K562 (cell line): ENCODE results near the gene TUBB4B. TPM values are rescaled to one million over a fixed set of nuclear protein-coding genes. Genes with fewer than 3 reads are reported as not detected.

Experiments
- BCLAF1 ChIP-seq, 2 experiments: fragments of 450-650 bp in 1 of 2; IDR thresholded peaks; 2 replicates each; pipeline ENCODE4 v1.6.1; 2011 to 2017; ENCODE audit warnings: low read depth in 2 of 2, antibody characterized with exemption in 1 of 2, borderline replicate concordance in 1 of 2, low read length in 1 of 2, mild to moderate bottlenecking in 1 of 2, mixed read lengths in 1 of 2; ENCODE audit not compliant: control insufficient read depth in 1 of 2
- DPF2 ChIP-seq: fragments of 450-650 bp; IDR thresholded peaks from 2 replicates; pipeline ENCODE4 v1.6.1; 2016
- FOSL1 ChIP-seq: fragments of 200-800 bp; sonication (Bioruptor generic); conservative IDR thresholded peaks from 2 replicates; pipeline ENCODE4 v1.6.1; 2016; ENCODE audit warnings: missing genetic modification characterization, missing compliant biosample characterization
- MGA ChIP-seq: fragments of 450-650 bp; IDR thresholded peaks from 2 replicates; pipeline ENCODE4 v1.6.1; 2016; ENCODE audit warnings: mild to moderate bottlenecking, moderate library complexity
- NR3C1 ChIP-seq: sonication (generic); formaldehyde crosslinking; IDR thresholded peaks from 2 replicates; pipeline ENCODE4 v1.8.1; 2022; ENCODE audit warnings: missing genetic modification reagents
- POLR2B ChIP-seq: fragments of 450-650 bp; IDR thresholded peaks from 2 replicates; pipeline ENCODE4 v1.6.1; 2018; ENCODE audit warnings: low read depth; ENCODE audit not compliant: partially characterized antibody
- SLC30A9 ChIP-seq: fragments of 250-450 bp; sonication (Bioruptor Pico); IDR thresholded peaks from 2 replicates; pipeline ENCODE4 v1.8.0; 2022; ENCODE audit warnings: mild to moderate bottlenecking, moderate library complexity
- TFAP4 ChIP-seq: sonication (generic); formaldehyde crosslinking; IDR thresholded peaks from 2 replicates; pipeline ENCODE4 v1.8.0; 2022; ENCODE audit warnings: missing genetic modification reagents, mild to moderate bottlenecking, moderate library complexity, borderline replicate concordance
- ZNF699 ChIP-seq: fragments of 250-450 bp; sonication (Bioruptor Pico); IDR thresholded peaks from 2 replicates; pipeline ENCODE4 v1.8.0; 2021; ENCODE audit warnings: mild to moderate bottlenecking, moderate library complexity; ENCODE audit not compliant: insufficient replicate concordance
- polyA plus RNA-seq, 8 experiments: library from polyadenylated mRNA; depleted of rRNA in 4 of 8; stranded (reverse) in 5 of 8; unstranded in 3 of 8; fragments of >200 nt; fragmentation: Nextera tagmentation in 2 of 8; fragmentation: Illumina TruSeq in 1 of 8; extraction: Ambion mirVana in 2 of 8; extraction: Trizol in 1 of 8; gene quantifications; 2 replicates each; pipeline versions ENCODE4 v1.2.1 to v1.2.3, GENCODE V29; 2011 to 2014; ENCODE audit warnings: inconsistent platforms in 1 of 8, missing spikeins in 1 of 8
- total RNA-seq, 7 experiments: library from RNA; depleted of rRNA in 6 of 7; stranded (reverse); fragments of >200 nt in 6 of 7; fragmentation: Illumina TruSeq in 2 of 7; extraction: Trizol in 2 of 7; gene quantifications; 2 replicates each; pipeline versions ENCODE4 v1.2.1 to v1.2.3, GENCODE V29; 2011 to 2021; ENCODE audit warnings: low replicate concordance in 1 of 7
- TF ChIP-seq, protein P1 (sequence below): sonication (generic); formaldehyde crosslinking; IDR thresholded peaks from 2 replicates; pipeline ENCODE4 v1.8.0; 2022; ENCODE audit warnings: mild to moderate bottlenecking, missing genetic modification reagents

Gene TUBB4B
- total and polyA plus RNA-seq, 9 of the 15 experiments (the other 6 are each of a cell fraction or from before 2014, with no cell fraction given) = 24.1 to 443 (median 268) TPM

DNA sequence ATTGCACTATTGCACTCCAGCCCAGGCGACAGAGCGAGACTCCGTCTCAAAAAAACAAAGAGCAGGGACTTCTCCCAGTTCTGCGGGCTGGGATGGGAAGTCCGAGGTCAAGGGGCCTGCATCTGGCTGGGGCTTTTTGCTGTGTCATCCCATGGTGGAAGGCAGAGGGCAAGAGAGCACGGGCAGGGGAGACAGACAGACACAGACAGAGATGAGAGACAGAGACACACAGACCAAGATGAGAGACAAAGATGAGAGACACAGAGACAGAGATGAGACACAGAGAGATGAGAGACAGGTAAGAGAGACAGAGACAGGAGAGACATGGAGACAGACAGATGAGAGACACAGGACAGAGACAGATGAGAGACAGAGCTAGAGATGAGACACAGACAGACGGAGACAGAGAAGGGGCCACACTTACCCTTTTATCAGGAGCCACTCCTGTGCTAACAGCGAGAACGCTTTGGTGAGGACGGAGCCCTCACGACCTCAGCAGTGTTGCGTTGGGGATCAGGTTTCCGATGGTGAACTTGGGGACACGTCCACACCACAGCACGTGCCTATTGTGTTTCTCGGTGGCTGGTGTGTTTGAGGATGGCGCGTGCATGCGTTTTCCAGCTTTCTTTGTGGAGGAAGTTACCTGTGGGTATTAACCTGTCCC lies 27.6 kb downstream of the TUBB4B start (continued):
- TF ChIP-seq TFAP4 (CRISPR knock-in tag) (peak; percentile 36; the same call in 1 of the 2 replicates), SLC30A9 (CRISPR knock-in tag) (no peak), DPF2 (peak; percentile 94), MGA (peak; percentile 71; the same call in 1 of the 2 replicates), BCLAF1 (IDR thresholded peaks at IDR 0.05; ENCODE audit: borderline replicate concordance in 1 of 2, control insufficient read depth in 1 of 2, low read depth in 2 of 2, low read length in 1 of 2) (peak in 1 of 2 experiments; percentile 71; a peak in 1 of 4 replicates), FOSL1 (tag) (no peak), ZNF699 (CRISPR knock-in tag) (no peak), POLR2B (peak; percentile 72), NR3C1 (no peak)
- TF ChIP-seq, protein P1, sequence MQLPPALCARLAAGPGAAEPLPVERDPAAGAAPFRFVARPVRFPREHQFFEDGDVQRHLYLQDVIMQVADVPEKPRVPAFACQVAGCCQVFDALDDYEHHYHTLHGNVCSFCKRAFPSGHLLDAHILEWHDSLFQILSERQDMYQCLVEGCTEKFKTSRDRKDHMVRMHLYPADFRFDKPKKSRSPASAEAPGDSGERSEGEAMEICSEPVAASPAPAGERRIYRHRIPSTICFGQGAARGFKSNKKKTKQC = no peak
